Heart left ventricle (tissue), 16 donors: Measurements from ENCODE around the gene ACADL. TPM values are rescaled to one million over a fixed set of nuclear protein-coding genes. Genes with fewer than 3 reads are reported as not detected.

Experiments used
- ATAC-seq, 4 donors: fragments of 200-7000 bp; cut with Tn5 transposase; one replicate each; pipeline ENCODE4 v1.9.1; 2020 to 2022; ENCODE audit warnings: moderate library complexity in 4 of 4, mild to moderate bottlenecking in 3 of 4, moderate number of reproducible peaks in 1 of 4
- DNase-seq, 5 donors: peaks; one replicate each; pipeline ENCODE4 v3.0.0-alpha.2; 2020
- H3K27ac ChIP-seq, 12 donors: fragments of 200-600 bp; sonication (generic) in 4 of 12; one replicate each; pipeline versions ENCODE4 v1.5.0 to v1.8.0; 2016 to 2022; ENCODE audit warnings: mild to moderate bottlenecking in 2 of 12
- H3K27me3 ChIP-seq, 9 donors: fragments of 200-600 bp; sonication (generic) in 2 of 9; one replicate each; pipeline versions ENCODE4 v1.5.1 to v1.8.0; 2016 to 2022; ENCODE audit warnings: mild to moderate bottlenecking in 3 of 9
- H3K36me3 ChIP-seq, 9 donors: fragments of 200-600 bp; sonication (generic) in 2 of 9; one replicate each; pipeline versions ENCODE4 v1.5.0 to v1.8.0; 2018 to 2022; ENCODE audit warnings: mild to moderate bottlenecking in 2 of 9
- H3K4me1 ChIP-seq, 12 donors: fragments of 200-600 bp; sonication (generic) in 4 of 12; one replicate each; pipeline versions ENCODE4 v1.5.0 to v1.8.0; 2016 to 2022; ENCODE audit warnings: mild to moderate bottlenecking in 3 of 12
- H3K4me3 ChIP-seq, 12 donors: fragments of 200-600 bp; sonication (generic) in 4 of 12; one replicate each; pipeline versions ENCODE4 v1.5.0 to v1.8.0; 2017 to 2022; ENCODE audit warnings: mild to moderate bottlenecking in 9 of 12, moderate library complexity in 4 of 12
- H3K9me3 ChIP-seq, 12 donors: fragments of 200-600 bp; sonication (generic) in 4 of 12; one replicate each; pipeline versions ENCODE4 v1.5.0 to v1.8.0; 2016 to 2022; ENCODE audit warnings: mild to moderate bottlenecking in 1 of 12
- POLR2A ChIP-seq, 2 donors: fragments of 450-650 bp; IDR thresholded peaks; one replicate each; pipeline ENCODE4 v1.6.1; 2017; ENCODE audit warnings: antibody characterized with exemption in 2 of 2, mild to moderate bottlenecking in 2 of 2, moderate library complexity in 2 of 2
- WGBS, 4 donors: extraction: QIAGEN DNeasy Blood & Tissue Kit in 2 of 4; methylation state at CpG; one replicate each; pipeline versions ENCODE4 v1.1.5 to v1.1.7; 2013 to 2018; 5-methylcytosine and 5-hydroxymethylcytosine counted together
- intact Hi-C, 10 donors: fragments of 100-400 bp; cut with DNase I; formaldehyde crosslinking; loops; one replicate each; pipeline versions ENCODE4 v1.11.1 to v1.14.2; 2022
- polyA plus RNA-seq, 2 donors: library from polyadenylated mRNA; stranded (reverse); fragments of 200-250 nt; gene quantifications; one replicate each; pipeline ENCODE4 v1.2.3, GENCODE V29; 2013
- total RNA-seq, 9 donors: library from RNA; depleted of rRNA in 2 of 9; stranded (reverse); fragments of >200 nt in 2 of 9; fragmentation: NEBNext Ultra II Directional in 3 of 9; extraction: Animal tissue kit (Norgen Biotek cat#: 25700) in 3 of 9; gene quantifications; one replicate each; pipeline versions ENCODE4 v1.1.0 to v1.2.4, GENCODE V29; 2016 to 2023
- TF ChIP-seq, protein P1 (sequence below), 12 donors: fragments of 200-600 bp; sonication (generic) in 4 of 12; IDR thresholded peaks; one replicate each; pipeline versions ENCODE4 v1.5.0 to v1.8.0; 2018 to 2022; ENCODE audit warnings: antibody characterized with exemption in 12 of 12, mild to moderate bottlenecking in 5 of 12
- donor health status: ischemic (EF 13 %, LVEDD 7.1; RV severe dilation, severe dysfunction).
- donor health status: healthy with polysubstance abuse.
- donor health status: DM: no; HTN: yes; CAD: no.
- donor health status: DM: no; HTN: no; CAD: no.
- donor health status: ischemic (EF 25% LVEDD 6.9; RV normal size, moderate dysfunction).
- donor health status: ischemic (EF 25% LVEDD 5.7; RV mildly dilated, moderate dysfunction).
- donor health status: healthy.
- donor health status: DM: yes; HTN: yes; CAD: no.
- donor health status: ischemic (EF 35%, LVEDD 5.7; RV mildly dilated, moderate dysfunction).
- donor health status: nonischemic (EF 11% LVEDD 7.7; RV severe dilation, severe dysfunction).
- donor health status: DM: yes; HTN: yes; CAD: no.
- donor health status: PGD.
- donor health status: ischemic (EF 29% LVEDD 5.4; RV normal size, mild dysfunction).
- donor health status: nonischemic (EF 23%, LVEDD 6.1; RV moderate dilation, normal function).

Gene ACADL
- total and polyA plus RNA-seq, 11 donors = 0.21 to 2.8 (median 0.49) TPM

DNA sequence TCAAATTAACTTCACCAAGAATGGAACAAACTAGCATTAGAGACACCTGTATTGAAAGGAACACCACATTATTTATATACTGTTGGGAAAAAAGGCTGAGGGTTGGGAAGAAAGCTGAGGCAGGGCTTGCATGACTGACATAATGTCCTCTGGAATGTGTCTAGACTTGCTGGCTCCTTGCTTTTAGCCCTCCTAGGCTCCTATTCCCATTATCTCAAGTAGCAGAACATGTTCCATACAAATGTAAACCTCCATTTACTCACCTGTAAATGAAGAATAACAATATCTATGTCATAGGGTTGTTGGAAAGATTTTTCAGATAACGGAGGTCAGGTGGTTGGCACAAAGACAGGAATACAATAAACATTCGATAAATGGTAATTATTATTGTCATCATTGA is 976 bp upstream of the ACADL start:
- ATAC-seq (no peak), DNase-seq (no peak)
- Histone ChIP-seq H3K27me3 (peaks cover 0 to 27% (median 5%) of the 10 kb centered on the region in 9 donors), H3K9me3 (no peaks in the 10 kb centered on the region), H3K4me3 (no peak overlapping the region), H3K27ac (no peak overlapping the region), H3K36me3 (no peaks in the 10 kb centered on the region), H3K4me1 (peaks cover 0 to 12% (median 0%) of the 10 kb centered on the region in 12 donors)
- intact Hi-C loops = no loop called here
- 87 to 92% (median 89%) methylated on average over 2 of the region's 2 CpGs for WGBS, 4 donors
- no peak for TF ChIP-seq POLR2A (IDR thresholded peaks at IDR 0.05)
- TF ChIP-seq, protein P1, sequence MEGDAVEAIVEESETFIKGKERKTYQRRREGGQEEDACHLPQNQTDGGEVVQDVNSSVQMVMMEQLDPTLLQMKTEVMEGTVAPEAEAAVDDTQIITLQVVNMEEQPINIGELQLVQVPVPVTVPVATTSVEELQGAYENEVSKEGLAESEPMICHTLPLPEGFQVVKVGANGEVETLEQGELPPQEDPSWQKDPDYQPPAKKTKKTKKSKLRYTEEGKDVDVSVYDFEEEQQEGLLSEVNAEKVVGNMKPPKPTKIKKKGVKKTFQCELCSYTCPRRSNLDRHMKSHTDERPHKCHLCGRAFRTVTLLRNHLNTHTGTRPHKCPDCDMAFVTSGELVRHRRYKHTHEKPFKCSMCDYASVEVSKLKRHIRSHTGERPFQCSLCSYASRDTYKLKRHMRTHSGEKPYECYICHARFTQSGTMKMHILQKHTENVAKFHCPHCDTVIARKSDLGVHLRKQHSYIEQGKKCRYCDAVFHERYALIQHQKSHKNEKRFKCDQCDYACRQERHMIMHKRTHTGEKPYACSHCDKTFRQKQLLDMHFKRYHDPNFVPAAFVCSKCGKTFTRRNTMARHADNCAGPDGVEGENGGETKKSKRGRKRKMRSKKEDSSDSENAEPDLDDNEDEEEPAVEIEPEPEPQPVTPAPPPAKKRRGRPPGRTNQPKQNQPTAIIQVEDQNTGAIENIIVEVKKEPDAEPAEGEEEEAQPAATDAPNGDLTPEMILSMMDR (IDR thresholded peaks at IDR 0.05) = no peak

DNA sequence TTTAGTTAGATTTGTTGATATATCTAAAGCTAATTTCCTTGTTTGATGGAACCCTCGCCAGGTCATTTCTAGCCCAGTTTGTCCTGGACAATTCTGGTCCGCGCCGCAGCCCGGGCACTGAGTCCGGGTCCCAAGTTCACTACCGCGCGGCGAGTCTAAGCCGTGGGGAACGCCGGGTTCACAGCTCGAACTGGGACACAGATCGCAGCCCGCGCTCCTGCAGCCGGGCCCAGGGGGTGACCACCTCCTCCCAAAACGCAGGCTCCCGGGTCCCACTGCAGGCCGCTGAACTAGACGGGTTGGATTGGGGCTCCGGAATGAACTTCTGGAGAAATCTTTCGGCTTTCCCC is 681 bp downstream of the ACADL start:
- 5 to 20% (median 9%) methylated on average over 14 to 24 of the region's 24 CpGs for WGBS, 4 donors
- H3K4me1 ChIP-seq = peaks cover 0 to 12% (median 0%) of the 10 kb centered on the region in 12 donors
- peak in 3 of 5 donors; percentile 9 to 59 (median 33) for DNase-seq
- peak; percentile 48 to 71 (median 65) for ATAC-seq
- TF ChIP-seq, protein P1 (IDR thresholded peaks at IDR 0.05) = no peak
- no peak for TF ChIP-seq POLR2A (IDR thresholded peaks at IDR 0.05)
- H3K27me3 ChIP-seq = peaks cover 0 to 28% (median 5%) of the 10 kb centered on the region in 9 donors
- H3K4me3 ChIP-seq = peak overlapping the region; percentile 27 to 77 (median 58)
- H3K27ac ChIP-seq = peak overlapping the region in 4 of 12 donors; percentile 9 to 43 (median 22)
- no peaks in the 10 kb centered on the region for H3K9me3 ChIP-seq
- H3K36me3 ChIP-seq = no peaks in the 10 kb centered on the region
- intact Hi-C loops = no loop called here

DNA sequence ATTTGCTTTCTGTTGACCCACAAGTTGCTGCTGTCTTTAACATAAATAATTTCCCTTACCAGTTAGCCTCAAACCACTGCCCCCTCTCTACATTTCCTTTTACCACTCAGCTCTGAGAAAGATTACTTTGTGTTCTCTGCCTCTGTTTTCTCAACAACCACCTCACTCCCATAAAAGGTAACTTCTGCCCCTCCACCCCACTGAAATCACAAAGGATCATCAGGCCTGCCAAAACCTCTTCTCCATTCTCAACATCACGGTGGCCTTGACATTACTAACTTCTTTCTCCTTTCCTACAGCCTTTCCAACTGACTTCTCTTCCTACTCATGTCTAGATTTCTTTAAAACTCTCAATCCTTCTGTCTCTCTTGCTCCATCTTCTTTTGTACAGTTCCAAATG is 10.1 kb downstream of the ACADL start:
- intact Hi-C loops = no loop called here
- WGBS, 4 donors = 34 to 51% (median 45%) methylated on average over 1 of the region's 1 CpG
- no peaks in the 10 kb centered on the region for H3K36me3 ChIP-seq
- H3K9me3 ChIP-seq = no peaks in the 10 kb centered on the region
- DNase-seq (no peak), ATAC-seq (no peak)
- TF ChIP-seq POLR2A (IDR thresholded peaks at IDR 0.05) = no peak
- TF ChIP-seq, protein P1 (IDR thresholded peaks at IDR 0.05) = no peak
- no peaks in the 10 kb centered on the region for H3K4me1 ChIP-seq
- peaks cover 0 to 5% (median 0%) of the 10 kb centered on the region in 9 donors for H3K27me3 ChIP-seq
- H3K4me3 ChIP-seq = no peak overlapping the region
- no peak overlapping the region for H3K27ac ChIP-seq

DNA sequence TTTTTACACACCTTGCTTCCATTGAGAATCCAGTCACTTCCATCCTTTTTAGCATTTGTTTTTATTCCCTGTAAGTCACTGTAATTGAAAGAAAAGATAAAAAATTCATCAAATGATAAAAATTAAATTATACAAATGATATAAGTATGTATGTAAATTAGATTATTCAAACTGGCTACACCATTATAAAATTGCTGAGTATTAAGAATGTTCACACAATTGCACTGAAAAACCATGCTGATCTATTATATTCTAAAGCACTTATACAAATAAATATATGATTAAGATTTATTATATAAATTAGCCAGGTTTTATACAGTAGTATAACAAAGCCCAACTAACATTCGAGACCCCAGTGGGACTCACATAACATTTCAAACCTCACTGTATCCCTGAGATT is 15.1 kb downstream of the ACADL start:
- ATAC-seq (no peak), DNase-seq (no peak)
- no peaks in the 10 kb centered on the region for H3K4me1 ChIP-seq
- intact Hi-C loops = no loop called here
- H3K27ac ChIP-seq = no peak overlapping the region
- TF ChIP-seq POLR2A (IDR thresholded peaks at IDR 0.05) = no peak
- TF ChIP-seq, protein P1 (IDR thresholded peaks at IDR 0.05) = no peak
- 78 to 100% (median 91%) methylated on average over 1 of the region's 1 CpG for WGBS, 4 donors
- no peak overlapping the region for H3K4me3 ChIP-seq
- no peaks in the 10 kb centered on the region for H3K36me3 ChIP-seq
- no peaks in the 10 kb centered on the region for H3K27me3 ChIP-seq
- no peaks in the 10 kb centered on the region for H3K9me3 ChIP-seq
